HG02852 (cell line): ENCODE data around the gene PTPN11.
"Not testable (repeated sequence)": the region's sequence is repeated elsewhere in the genome, so short reads cannot be mapped to it uniquely, and the experiment has no call there.

Experiments used
- ATAC-seq: cut with Tn5 transposase; IDR thresholded peaks from one replicate; pipeline ENCODE4 v1.9.1; 2021; ENCODE audit warnings: mild to moderate bottlenecking, moderate library complexity; ENCODE audit not compliant: unreplicated experiment

The PTPN11 gene

DNA sequence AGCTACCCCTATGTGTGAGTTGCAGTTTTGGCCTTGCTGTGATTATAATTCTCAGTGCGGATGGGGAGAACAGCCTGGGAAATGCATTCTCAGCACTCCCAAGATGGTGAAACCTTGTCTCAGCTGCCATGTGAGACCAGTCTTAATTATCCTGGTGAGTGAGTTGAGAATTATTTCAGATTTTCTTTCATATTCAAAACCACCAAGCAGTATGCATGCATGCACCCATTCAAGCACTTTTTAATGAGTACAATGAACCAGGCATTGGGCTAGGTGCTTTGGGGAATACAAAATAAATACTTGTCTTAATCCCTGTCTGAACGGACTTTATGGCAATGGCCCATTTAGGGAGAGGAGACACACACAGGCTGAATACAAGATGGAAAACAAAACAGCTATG, 94.7 kb downstream of the PTPN11 start:
- no peak for ATAC-seq

DNA sequence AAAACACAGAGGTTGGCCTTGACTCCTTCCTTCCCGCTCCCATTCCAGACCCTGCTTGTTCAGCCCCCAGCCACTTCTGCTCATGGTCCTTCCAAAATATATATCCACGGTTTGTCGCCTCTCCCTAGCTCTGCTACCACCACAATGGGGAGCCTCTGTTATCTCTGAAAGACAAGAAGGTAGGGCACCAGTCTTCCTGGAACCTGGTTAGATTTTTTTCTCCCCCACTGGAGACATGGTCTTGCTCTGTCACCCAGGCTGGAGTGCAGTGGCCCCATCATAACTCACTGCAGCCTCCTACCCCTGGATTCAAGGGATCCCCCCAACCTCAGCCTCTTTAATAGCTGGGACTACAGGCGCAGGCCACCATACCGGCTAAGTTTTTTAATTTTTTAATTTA, 95.7 kb downstream of the PTPN11 start:
- no peak for ATAC-seq

DNA sequence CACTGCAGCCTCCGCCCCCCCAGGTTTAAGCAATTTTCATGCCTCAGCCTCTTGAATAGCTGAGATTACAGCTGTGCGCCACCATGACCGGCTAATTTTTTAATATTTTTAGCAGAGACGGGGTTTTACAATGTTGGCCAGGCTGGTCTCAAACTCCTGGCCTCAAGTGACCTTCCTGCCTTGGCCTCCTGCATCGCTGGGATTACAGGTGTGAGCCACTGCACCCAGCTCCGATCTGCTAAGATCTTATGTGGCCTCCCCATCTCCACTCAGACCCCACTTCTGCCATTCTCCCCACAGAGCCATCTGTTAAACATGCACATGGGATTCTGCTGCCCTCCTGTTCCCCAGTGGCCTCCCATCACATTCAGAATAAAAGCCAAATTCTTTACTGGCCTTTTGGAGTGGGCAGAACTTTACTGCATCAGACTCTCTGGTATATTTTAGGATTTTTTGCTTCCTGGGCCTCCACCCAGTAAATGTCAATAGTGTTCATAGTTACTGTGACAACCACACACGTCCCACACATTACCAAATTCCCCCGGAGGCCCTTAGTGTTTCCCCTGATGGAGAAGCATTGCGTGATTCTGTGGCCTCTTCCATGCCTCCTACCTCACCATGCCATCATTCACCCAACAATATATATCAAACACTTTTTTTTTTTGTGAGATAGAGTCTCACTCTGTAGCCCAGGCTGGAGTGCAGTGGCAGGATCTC, 96.3 kb downstream of the PTPN11 start:
- no peak for ATAC-seq

DNA sequence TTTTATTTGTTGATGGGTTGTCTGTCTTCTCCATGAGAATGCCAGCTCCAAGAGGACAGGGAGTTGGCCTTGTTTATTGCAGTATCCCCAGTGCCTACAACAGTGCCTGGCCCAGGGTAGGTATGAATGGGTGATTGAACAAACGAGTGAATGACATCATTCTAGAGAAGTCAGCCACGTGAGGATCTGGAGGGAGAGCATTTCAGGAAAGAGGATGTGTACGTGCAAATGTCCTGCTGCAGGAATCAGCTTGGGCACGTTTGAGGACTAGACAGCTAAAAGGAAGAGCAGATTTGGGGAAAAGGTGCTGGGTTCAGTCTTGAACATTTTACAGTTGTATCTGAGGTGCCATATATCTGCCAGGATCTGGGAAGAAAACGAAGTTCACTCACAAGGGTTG, 97.1 kb downstream of the PTPN11 start:
- no peak for ATAC-seq

DNA sequence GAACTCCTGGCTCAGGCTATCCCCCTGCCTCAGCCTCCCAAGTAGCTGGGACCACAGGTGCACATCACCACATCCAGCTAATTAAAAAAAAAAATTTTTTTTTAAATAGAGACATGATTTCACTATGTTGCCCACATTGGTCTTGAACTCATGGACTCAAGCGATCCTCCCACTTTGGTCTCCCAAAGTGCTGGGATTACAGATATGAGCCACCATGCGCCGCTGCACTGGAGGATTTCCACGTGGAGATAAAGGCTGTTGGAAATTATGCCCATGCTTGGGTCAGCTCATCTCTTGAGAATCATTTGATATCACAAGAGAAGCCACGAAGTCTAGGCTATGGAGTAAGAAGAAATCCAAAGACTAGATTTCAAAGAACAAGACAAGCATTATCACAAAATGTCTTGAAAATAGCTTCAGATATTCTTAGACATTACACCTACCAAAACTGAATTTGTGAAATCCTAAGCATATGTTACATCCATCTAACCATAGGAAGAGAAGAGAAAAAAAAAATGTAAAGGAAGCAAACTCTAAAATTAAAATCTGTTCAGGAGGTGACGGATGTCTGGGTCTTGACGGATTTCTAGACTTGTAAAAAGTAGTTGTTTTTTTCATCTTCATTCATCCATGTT, 99.1 kb downstream of the PTPN11 start:
- ATAC-seq, result no peak

DNA sequence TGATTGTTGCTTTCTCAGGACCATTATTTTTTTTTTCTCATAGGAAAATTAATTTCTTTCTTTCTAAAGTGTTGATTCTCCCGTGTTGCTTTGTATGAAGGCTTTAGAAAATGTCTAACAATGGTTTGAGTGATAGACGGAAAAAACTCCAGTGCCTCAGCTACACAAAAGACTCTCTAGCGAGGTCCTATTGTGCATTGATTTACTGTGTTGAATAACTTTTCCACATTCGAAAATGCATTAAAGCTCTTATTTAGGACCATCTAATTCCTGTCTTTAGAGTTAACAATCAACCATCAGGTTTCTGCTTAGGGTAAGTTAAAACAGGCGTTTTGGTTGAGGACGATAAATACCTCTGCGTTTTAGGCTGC, 99.6 kb downstream of the PTPN11 start:
- ATAC-seq, result no peak

DNA sequence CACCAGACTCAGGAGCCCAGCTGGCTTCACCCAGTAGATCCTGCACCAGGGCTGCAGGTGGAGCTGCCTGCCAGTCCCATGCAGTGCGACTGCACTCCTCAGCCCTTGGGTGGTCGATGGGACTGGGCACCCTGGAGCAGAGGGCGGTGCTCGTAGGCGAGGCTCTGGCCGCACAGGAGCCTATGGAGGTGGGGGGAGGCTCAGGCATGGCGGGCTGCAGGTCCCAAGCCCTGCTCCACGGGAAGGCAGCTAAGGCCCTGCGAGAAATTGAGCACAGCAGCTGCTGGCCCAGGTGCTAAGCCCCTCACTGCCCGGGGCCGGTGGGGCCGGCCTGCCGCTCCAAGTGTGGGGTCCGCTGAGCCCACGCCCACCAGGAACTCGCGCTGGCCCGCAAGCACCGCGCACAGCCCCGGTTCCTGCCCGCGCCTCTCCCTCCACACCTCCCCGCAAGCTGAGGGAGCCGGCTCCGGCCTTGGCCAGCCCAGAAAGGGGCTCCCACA, 101.1 kb downstream of the PTPN11 start:
- not testable (repeated sequence) for ATAC-seq

DNA sequence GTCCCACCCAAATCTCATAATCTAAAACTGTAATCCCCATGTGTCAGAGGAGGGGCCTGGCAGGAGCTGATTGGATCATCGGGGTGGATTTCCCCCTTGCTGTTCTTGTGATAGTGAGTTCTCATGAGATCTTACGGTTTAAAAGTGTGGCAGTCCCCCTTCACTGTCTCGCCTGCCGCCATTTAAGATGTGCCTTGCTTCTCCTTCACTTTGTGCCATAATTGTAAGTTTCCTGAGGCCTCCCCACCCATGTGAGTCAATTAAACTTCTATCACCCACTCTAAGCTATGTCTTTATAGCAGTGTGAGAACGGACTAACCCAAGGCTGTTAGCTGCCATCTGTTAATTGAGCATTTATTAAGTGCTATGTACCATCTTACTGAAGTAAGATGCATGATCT, 105.1 kb downstream of the PTPN11 start:
- no peak for ATAC-seq

DNA sequence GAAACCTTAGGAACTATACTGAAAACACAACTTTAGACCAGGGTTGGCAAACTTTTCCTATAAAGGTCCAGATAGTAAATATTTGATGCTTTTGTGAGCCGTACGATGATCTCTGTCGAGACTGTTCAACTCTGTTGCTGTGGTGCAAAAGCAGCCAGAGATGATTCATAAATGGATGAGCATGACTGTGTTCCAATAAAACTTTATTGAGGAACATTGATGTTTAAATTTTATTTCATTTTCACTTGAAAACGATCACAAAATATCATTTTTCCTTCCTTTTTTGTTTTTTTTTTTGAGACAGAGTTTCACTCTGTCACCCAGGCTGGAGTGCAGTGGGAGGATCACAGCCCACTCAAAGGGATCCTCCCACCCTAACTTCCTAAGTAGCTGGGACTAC, 105.5 kb downstream of the PTPN11 start:
- no peak for ATAC-seq

DNA sequence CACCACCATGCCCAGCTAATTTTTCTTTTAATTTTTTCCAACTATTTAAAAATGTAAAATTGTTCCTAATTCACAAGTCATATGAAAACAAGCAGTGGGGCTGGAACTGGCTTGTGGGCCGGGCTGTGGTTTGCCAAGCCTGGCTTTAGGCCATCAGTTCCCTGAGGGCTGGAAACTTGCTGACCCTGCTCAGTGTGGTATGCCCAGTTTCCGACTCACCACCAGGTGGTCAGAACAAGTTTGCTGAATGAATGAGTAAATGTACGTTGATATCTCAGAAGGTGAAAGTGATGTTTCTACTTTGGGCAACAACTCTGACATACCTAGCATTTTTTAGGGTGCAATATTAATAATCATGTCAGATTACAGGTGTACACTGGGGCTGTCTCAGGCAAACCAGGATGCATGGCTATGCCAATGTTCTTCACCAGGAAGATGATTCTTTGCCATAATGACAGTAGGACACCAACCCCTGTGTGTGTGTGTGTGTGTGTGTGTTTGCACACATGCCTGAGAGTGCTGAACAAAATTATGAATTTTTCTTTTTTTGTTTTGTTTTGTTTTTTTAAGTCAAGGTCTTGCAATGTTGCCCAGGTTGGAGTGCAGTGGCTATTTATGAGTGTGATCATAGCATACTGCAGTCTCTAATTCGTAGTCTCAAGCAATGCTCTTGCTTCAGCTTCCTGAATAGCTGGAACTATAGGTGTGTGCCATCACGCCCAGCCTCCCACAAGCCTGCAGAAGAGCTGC, 106.1 kb downstream of the PTPN11 start:
- no peak for ATAC-seq

DNA sequence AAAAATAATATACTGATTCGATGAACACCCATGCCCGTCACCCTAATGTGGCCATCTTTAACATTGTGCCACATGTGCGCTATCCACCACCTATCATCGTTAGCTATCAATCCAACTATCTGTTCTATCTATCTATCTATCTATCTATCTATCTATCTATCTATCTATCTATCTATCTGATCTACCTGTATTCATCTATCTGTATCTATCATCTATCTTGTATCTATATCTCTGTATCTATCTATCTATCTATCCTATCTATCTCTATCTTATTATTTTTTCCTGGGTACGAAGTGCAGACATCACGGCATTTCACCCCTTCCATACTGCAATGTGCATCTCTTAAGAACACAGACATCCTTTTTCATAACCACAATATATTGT, 106.7 kb downstream of the PTPN11 start:
- no peak for ATAC-seq

DNA sequence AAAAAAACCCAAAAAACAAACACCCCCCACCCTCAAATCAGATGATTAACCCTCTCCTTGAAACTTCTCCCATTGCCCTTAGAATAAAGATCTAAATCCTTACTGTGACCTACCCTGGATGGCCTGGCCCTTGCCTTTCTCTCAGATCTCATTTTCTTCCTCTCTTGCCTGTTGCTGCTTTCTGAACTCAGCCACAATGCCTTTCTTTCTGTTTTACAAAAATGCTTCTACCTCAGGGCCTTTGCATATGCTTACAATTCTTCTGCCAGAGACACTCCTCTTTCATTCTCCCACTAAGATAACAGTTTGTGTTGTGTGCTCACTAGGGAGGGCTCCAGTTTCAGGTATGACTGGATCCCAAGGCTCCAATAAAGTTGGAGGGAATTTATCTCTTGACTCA, 108.3 kb downstream of the PTPN11 start:
- no peak for ATAC-seq

DNA sequence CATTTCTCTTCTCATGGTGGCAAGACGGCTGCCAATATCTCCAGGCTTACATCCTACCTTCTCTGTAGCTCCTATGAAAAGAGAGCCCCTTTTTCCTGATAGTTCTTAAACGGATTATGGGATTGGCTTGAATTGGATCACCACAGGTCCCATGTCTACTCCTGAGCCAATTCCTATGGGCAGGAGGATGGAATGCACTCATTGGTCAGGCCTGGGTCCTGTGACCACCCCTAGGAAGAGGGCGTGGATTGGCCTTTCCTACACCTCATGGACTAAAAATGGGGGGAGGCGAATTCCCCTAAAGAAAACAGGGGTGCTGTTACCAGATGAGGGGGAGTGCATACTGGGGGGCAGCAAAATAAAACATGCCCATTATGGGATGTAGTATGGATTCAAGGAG, 108.8 kb downstream of the PTPN11 start:
- no peak for ATAC-seq

DNA sequence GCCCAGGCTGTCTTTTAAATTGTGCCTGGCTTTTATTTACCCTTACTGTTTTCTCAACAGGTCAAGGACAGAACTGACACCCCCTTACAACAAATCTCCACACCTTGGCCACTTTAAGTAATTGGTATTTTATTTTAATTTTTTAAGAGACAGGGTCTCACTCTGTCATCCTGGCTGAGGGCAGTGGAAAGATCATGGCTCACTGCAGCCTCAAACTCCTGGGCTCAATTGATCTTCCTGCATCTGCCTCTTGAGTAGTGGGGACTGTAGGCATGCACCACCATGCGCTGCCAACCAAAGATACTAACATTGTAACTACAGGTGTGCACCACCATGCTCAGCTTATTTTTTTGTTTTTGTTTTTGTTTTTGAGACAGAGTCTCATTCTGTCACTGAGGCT, 109.8 kb downstream of the PTPN11 start:
- no peak for ATAC-seq

DNA sequence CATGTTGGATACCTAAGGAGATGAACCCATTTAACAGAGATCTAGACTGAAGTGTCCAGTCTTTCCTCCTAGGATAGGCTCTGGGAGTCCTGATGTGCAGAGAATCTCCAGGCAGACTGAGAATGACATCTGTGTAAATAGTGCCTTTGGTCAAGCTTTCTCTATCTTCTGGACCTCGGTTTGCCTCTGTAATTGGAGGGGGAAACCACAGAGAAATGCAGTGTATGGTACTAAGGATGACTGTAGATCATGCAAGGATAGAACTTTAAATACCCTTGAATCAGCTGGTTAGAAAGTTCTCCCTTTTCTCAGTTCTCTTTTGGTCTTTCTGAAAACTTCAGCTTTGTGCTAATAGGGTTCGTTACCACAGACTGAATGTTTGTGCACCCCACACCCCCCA, 112.2 kb downstream of the PTPN11 start:
- no peak for ATAC-seq

DNA sequence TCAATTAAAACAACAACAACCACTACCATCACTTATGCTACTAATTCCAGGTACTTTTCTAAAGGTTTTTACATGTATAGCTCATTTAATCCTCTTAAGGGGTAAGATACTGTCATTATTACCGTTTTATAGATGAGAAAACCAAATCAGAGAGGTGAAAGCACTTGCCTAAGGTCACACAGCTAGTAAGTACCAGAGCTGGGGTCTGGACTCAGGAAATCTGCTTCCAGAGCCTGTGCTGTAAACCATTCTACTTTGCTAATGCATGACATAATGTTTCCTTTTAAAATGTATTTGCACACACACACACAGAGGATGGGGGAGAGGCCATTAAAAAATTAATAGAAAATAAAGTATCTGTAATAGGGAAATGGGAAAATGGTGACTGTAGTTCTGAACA, 113.4 kb downstream of the PTPN11 start:
- no peak for ATAC-seq

DNA sequence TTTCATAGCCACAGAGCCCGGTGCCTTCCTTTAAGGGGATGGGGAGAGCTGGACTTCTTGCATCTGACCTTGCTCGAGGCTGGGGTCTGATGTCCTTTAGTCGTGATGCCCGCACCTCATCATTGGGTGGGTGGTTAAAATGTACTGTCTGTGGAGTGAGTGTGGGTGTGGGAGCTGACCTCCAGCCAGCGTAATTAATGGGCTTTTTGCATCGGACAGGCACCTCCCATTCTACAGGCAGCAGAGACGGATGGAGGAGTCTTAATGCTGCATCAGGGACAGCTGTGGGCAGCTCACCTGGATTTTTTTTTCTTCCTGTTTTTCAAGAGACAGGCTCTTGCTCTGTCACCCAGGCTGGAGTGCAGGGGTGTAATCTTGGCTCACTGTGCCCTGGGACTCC, 114.8 kb downstream of the PTPN11 start:
- ATAC-seq, result no peak

DNA sequence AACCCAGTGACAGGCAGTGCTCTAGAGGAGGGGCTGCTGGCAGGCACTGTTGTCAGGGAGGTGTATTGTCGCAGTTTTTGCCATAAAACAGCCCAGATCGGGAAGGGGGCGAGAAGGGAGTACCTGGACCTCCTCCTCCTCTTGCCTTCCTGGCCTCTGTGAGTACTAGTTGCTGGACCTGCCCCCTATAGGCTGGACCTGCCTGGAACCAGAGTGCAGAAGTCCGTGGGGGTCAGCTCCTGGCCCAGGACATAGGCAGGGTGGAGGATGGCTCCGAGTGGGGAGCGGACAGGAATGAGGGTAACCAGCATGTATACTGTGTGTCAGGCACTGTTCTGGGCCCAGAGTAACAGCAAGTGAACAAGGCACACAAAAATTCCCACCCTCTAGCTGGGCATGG, 116.3 kb downstream of the PTPN11 start:
- no peak for ATAC-seq

DNA sequence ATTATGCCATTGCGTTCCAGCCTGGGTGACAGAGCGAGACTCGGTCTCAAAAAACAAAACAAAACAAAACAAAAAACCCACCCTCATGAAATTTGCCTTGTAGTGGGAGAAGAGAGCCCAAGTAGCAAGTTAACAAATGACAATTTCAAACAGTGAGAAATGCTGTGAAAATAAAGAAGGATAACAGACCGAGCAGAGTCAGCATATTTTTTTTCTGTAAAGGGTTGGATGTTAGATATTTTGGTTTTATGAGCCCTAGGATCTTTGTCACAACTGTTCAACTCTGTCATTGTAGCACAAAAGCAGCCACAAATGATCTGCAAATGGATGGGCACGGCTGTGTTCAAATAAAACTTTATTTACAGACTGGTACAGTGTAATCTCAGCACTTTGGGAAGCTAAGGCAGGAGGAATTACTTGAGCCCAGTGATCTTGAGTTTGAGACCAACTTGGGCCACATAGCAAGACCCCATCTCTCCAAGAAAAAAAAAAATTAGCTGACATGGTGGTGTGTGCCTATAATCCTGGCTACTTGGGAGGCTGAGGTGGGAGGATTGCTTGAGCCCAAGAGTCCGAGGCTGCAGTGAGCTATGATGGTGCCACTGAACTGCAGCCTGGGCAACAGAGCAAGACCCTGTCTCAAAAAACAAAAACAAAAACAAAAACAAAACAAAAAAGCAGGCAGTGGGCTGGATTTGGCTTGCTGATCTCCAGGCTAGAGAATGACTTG, 117.1 kb downstream of the PTPN11 start:
- no peak for ATAC-seq

DNA sequence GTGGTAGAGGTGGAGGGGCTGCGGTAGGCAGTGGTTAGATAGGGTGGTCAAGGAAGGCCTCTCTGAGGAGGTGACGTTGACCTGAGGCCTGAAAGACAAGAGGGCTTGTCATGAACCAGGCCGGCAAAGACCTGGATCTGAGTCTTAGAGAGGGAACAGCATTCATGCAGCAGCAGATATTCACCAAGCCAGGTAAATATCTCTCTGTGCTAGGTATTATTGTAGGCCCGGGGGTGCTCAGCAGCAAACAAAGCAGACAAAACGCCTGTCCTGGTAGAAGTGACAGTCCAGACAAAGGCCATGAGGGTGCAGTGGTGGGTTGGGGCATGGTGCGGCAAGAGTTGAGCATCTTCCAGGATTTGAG, 117.6 kb downstream of the PTPN11 start:
- no peak for ATAC-seq

DNA sequence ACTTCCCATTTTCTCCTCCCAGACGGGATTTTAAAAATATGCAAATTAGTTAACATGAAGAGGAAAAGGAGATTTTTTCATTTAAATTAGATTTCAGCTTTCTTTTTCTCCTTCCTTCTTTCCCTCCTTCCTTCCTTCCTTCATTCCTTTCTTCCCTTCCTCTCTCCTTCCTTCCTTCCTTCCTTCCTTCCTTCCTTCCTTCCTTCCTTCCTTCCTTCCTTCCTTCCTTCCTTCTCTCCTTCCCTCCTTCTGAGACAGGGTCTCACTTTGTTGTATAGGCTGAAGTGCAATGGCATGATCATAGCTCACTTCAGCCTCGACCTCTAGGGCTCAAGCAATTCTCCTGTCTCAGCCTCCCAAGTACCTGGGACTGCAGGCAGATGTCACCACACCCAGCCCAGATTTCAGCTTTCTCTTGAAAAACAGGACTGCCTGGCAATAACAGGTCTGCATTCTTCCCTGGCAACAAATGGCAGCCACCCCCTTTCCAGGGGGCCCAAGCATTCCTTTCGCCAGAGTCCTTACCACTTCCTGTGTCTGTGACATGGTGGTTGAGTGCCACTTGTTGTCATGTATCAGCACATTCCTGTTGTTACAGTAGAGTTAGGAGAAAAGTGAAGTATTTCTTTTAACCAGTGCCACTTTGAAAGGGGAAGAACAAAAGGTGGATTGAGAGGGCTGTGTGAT, 119.1 kb downstream of the PTPN11 start:
- ATAC-seq, result no peak
